ENCODE results near the gene CEP131.
A peak's percentile ranks its signal among the peaks of the same experiment; 100 is the strongest.

Gene CEP131

DNA sequence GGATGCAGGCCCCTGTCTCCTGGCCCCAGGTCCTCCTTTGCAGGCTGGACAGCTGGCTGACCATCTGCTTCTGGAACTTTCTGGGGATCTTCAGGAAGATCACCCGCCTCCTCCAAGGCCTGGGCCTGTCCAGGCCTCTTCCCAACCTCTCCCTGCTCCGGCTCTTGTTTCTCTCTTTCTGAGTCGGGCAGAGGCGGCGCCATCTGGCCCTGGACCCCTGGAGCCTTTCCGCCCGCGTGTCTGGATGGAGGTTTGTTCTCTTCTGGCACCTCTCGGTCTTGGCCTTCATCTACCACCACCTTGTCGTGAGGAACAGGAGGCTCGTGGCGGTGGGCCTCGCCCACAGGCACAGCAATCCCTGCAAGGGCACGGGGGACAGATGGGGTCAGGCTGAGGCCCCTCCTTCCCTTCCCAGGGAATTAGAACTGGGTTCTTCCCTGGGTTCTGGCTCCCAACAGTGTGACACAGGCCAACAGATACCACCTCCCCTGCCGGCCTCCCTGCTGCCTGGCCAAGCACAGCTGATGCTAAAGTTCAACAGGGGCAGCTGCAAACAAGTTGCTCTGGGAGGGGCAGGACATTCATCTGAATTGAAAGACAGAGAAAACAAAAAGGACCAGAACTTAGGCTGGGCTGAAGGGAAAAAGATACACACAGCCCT is 29.7 kb upstream of the CEP131 start:
- DNase-seq (ENCODE audit: low spot score) = no peak
- POLR2A ChIA-PET (ENCODE audit: low non-redundant PET) = no interaction called here
- H3K27ac ChIP-seq = peak overlapping the region; percentile 41
- CTCF ChIA-PET = interaction anchor here (0.6 to 1.7 kb wide), 6 partner anchors 13 to 148 kb away, joined by 3 to 7 read pairs (median 4); no protein-coding TSS in a partner anchor
- no peak for TF ChIP-seq CTCF (conservative IDR thresholded peaks at IDR 0.05; ENCODE audit: low read depth)

GRCh38 chr17:81251709-81252301 is 29.0 kb upstream of the CEP131 start:
- ChIA-PET POLR2A (ENCODE audit: low non-redundant PET) (no interaction called here), CTCF (interaction anchor here (0.7 to 1.7 kb wide), 2 partner anchors 72 to 109 kb away, joined by 3 to 6 read pairs; no protein-coding TSS in a partner anchor)
- H3K27ac ChIP-seq = peak overlapping the region; percentile 41
- TF ChIP-seq CTCF (conservative IDR thresholded peaks at IDR 0.05; ENCODE audit: low read depth) = no peak
- no peak for DNase-seq (ENCODE audit: low spot score)

DNA sequence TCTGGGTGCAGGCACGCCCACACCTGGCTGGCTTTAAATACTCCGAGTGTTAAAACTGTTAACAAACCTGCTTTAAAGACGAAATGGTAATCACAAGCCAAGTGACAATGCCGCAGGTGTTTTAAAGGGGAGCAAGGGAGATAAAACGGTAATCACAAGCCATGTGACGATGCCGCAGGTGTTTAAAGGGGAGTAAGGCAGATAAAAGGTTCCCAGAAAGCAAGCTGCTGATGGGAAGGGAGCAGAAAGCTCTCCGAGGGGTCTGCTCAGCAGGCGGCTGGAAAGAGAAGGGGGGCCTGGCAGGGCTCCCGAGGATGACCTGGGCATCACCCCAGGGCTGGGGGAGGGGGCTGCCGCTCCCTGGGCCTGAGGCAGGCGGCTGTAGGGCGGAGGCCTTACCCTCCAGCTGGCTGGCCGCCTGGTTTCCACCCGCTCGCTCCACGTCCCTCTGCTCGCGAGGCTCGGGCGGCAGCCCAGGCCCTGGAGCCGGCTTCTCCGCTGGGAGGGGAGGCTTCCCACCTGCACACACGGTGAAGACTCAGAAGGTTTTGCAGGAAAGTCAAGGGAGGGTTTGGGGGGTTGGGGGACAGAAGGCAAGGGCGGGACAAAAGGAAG is 28.4 kb upstream of the CEP131 start:
- ChIA-PET POLR2A (ENCODE audit: low non-redundant PET) (no interaction called here), CTCF (no interaction called here)
- DNase-seq (ENCODE audit: low spot score) = no peak
- no peak for TF ChIP-seq CTCF (conservative IDR thresholded peaks at IDR 0.05; ENCODE audit: low read depth)
- peak overlapping the region; percentile 41 for H3K27ac ChIP-seq

- no peak for TF ChIP-seq CTCF (conservative IDR thresholded peaks at IDR 0.05; ENCODE audit: low read depth)
- ChIA-PET CTCF (no interaction called here), POLR2A (ENCODE audit: low non-redundant PET) (no interaction called here)
- DNase-seq (ENCODE audit: low spot score) = no peak
- H3K27ac ChIP-seq = peak overlapping the region; percentile 41
Measured at GRCh38 chr17:81250286-81251093, 27.7 kb upstream of the CEP131 start.

- POLR2A ChIA-PET (ENCODE audit: low non-redundant PET) = no interaction called here
- CTCF ChIA-PET = interaction anchor here (0.6 kb wide), 1 partner anchor 237 kb away, joined by 5 read pairs; no protein-coding TSS in a partner anchor
- no peak for TF ChIP-seq CTCF (conservative IDR thresholded peaks at IDR 0.05; ENCODE audit: low read depth)
- peak overlapping the region; percentile 41; the same call in 1 of the 2 replicates for H3K27ac ChIP-seq
- DNase-seq (ENCODE audit: low spot score) = no peak
Measured at GRCh38 chr17:81249223-81250040, 26.7 kb upstream of the CEP131 start.
